Esophagus (tissue), 2 donors: Measurements from ENCODE around the gene MAFB. TPM values are rescaled to one million over a fixed set of nuclear protein-coding genes. Genes with fewer than 3 reads are reported as not detected.

Source experiments
- H3K27ac ChIP-seq, 2 donors: one replicate each; pipeline ENCODE4 v1.5.1; 2013; ENCODE audit warnings: low read depth in 2 of 2, mild to moderate bottlenecking in 2 of 2, inconsistent platforms in 1 of 2, low read length in 1 of 2, moderate library complexity in 1 of 2
- H3K27me3 ChIP-seq, 2 donors: one replicate each; pipeline ENCODE4 v1.6.1; 2013; ENCODE audit warnings: low read length in 2 of 2, control low read depth in 1 of 2, mild to moderate bottlenecking in 1 of 2; ENCODE audit not compliant: insufficient read depth in 2 of 2, control insufficient read depth in 1 of 2
- H3K36me3 ChIP-seq, 2 donors: one replicate each; pipeline ENCODE4 v1.6.1; 2013; ENCODE audit warnings: low read length in 1 of 2; ENCODE audit not compliant: control insufficient read depth in 2 of 2, insufficient read depth in 2 of 2
- H3K4me1 ChIP-seq, 2 donors: one replicate each; pipeline ENCODE4 v1.6.1; 2013; ENCODE audit warnings: low read length in 1 of 2; ENCODE audit not compliant: control insufficient read depth in 2 of 2, insufficient read depth in 2 of 2
- H3K4me3 ChIP-seq, 2 donors: one replicate each; pipeline ENCODE4 v1.5.1; 2013; ENCODE audit warnings: low read length in 2 of 2, mild to moderate bottlenecking in 2 of 2, low read depth in 1 of 2, moderate library complexity in 1 of 2
- H3K9me3 ChIP-seq, 2 donors: one replicate each; pipeline ENCODE4 v1.6.1; 2013; ENCODE audit warnings: mild to moderate bottlenecking in 2 of 2, low read depth in 1 of 2, low read length in 1 of 2, moderate library complexity in 1 of 2; ENCODE audit not compliant: control insufficient read depth in 2 of 2, insufficient read depth in 1 of 2
- WGBS, 2 donors: extraction: QIAGEN DNeasy Blood & Tissue Kit; methylation state at CpG; one replicate each; pipeline ENCODE4 v1.1.7; 2013; 5-methylcytosine and 5-hydroxymethylcytosine counted together
- polyA plus RNA-seq, 2 donors: library from polyadenylated mRNA; stranded (reverse); fragments of 200-250 nt; gene quantifications; one replicate each; pipeline ENCODE4 v1.2.3, GENCODE V29; 2013
- donor health status: healthy with polysubstance abuse.
- donor health status: Bipolar disorder and iron deficiency.

The MAFB gene
- polyA plus RNA-seq, 2 donors, result 13.9 to 18.8 TPM

DNA sequence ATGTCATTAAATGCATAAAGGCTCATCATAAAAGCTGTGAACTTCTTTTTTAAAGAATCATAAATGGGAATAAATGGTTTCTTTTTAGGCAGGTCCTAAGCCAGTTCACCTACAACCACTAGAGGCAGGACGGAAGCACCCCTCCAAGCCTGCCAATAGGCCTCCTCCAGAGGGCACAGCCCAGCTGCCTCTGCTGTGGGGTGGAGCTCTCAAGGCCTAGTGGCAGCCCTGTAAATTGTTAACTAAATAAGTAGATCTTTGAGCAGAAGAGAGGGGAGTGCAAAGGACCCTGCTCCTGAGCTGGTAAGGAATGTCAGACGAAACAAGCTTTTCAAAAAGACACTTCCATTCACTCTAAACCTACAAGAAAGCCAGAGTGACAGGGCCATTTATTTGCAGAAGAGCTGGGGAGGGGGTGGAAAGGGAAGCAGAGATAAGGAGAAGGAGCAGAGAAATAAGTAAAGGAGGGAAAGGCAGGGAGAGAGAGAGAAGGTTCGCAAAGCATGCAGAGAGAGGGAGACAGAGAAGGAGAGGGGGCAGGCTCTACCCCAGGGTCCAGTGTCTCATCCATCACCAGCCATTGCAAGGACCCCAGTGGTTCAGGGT lies 18.0 kb upstream of the MAFB start:
- H3K27ac ChIP-seq, result no peak overlapping the region
- H3K27me3 ChIP-seq, result no peaks in the 10 kb centered on the region
- H3K9me3 ChIP-seq, result no peaks in the 10 kb centered on the region
- H3K4me1 ChIP-seq, result no peaks in the 10 kb centered on the region
- H3K4me3 ChIP-seq, result no peak overlapping the region
- no peaks in the 10 kb centered on the region for H3K36me3 ChIP-seq
- WGBS, 2 donors, result 46 to 68% methylated on average over 3 of the region's 3 CpGs

- WGBS, 2 donors, result 85 to 92% methylated on average over 3 of the region's 3 CpGs
- H3K4me3 ChIP-seq, result no peak overlapping the region
- H3K27ac ChIP-seq, result no peak overlapping the region
- no peaks in the 10 kb centered on the region for H3K4me1 ChIP-seq
- H3K36me3 ChIP-seq, result no peaks in the 10 kb centered on the region
- no peaks in the 10 kb centered on the region for H3K27me3 ChIP-seq
- H3K9me3 ChIP-seq, result no peaks in the 10 kb centered on the region
Measured at GRCh38 chr20:40705413-40705812, 16.4 kb upstream of the MAFB start.

DNA sequence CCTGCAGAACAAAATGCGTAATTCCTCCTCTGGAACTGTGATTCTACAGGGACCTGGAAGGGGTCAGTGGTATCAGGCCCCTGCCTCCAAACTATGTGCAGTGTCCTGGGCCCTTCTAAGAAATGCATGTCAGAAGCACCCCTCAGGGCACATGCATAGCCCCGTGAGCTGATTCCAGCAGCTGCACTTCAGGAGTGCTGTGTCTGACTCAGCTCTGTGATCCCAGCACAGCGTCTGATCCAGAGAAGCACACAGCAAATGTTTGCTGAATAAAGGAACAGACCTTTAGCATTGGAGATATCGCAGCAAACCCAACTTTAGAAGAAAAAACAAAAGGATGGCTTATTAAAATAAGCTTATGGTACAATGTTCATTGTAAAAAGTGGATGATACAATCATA lies 15.8 kb upstream of the MAFB start:
- H3K9me3 ChIP-seq, result no peaks in the 10 kb centered on the region
- WGBS, 2 donors, result 37 to 51% methylated on average over 4 of the region's 4 CpGs

GRCh38 chr20:40703975-40704530 lies 15.0 kb upstream of the MAFB start:
- Histone ChIP-seq H3K4me1 (no peaks in the 10 kb centered on the region), H3K27me3 (no peaks in the 10 kb centered on the region), H3K4me3 (no peak overlapping the region), H3K27ac (no peak overlapping the region), H3K36me3 (no peaks in the 10 kb centered on the region), H3K9me3 (no peaks in the 10 kb centered on the region)
- WGBS, 2 donors, result 54 to 57% methylated on average over 8 of the region's 8 CpGs

More for the DNA sequence above, 15.8 kb upstream of the MAFB start:
- H3K4me3 ChIP-seq, result no peak overlapping the region
- no peaks in the 10 kb centered on the region for H3K4me1 ChIP-seq
- no peak overlapping the region for H3K27ac ChIP-seq
- no peaks in the 10 kb centered on the region for H3K36me3 ChIP-seq
- H3K27me3 ChIP-seq, result no peaks in the 10 kb centered on the region

- Histone ChIP-seq H3K27ac (no peak overlapping the region), H3K36me3 (no peaks in the 10 kb centered on the region), H3K9me3 (no peaks in the 10 kb centered on the region), H3K4me3 (no peak overlapping the region), H3K4me1 (no peaks in the 10 kb centered on the region), H3K27me3 (no peaks in the 10 kb centered on the region)
- WGBS, 2 donors, result 76 to 79% methylated on average over 4 of the region's 4 CpGs
Measured at GRCh38 chr20:40702504-40702903, 13.5 kb upstream of the MAFB start.

DNA sequence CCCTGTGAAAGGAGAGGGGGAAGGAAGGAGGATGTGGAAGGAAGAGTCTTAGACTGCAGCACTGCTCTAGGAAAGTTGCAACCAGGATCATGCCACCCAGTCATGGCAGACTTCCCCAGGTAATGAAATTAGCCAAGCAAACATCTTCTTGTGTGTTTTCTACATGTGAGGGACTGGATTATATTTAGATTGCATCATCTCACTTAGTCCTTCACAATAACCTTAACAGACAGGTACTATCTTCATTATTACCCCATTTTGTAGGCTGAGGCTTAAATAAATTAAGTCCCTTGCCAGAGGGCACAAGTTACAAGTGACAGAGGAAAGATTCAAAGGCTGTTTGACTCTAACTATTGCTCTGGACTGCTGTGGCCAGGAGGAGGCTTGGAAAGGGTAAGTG lies 9.7 kb upstream of the MAFB start:
- Histone ChIP-seq H3K4me3 (no peak overlapping the region), H3K27ac (no peak overlapping the region), H3K36me3 (no peaks in the 10 kb centered on the region), H3K27me3 (no peaks in the 10 kb centered on the region), H3K9me3 (no peaks in the 10 kb centered on the region), H3K4me1 (no peaks in the 10 kb centered on the region)

DNA sequence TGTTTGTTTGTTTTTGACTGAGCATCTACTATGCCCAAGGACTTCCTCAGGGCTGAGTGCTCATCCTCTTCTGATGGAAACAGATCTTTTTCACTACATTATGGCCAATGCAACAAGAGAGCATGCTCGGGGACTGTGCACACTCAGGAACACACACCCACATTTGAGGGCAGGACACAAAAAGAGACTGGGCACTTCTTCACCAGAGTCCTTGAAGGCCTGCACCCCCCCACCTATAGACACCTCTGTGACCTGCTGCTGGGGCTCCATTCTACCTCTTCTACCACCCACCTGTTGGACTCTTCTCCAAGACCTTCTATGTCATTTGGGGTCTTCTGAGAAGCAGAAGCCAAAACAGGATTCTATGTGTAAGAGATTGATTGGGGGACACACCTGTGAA lies 9.2 kb upstream of the MAFB start:
- Histone ChIP-seq H3K36me3 (no peaks in the 10 kb centered on the region), H3K4me3 (no peak overlapping the region), H3K4me1 (no peaks in the 10 kb centered on the region), H3K27ac (no peak overlapping the region), H3K9me3 (no peaks in the 10 kb centered on the region), H3K27me3 (no peaks in the 10 kb centered on the region)
- 84 to 90% methylated on average over 1 of the region's 1 CpG for WGBS, 2 donors

- H3K9me3 ChIP-seq, result no peaks in the 10 kb centered on the region
- H3K27ac ChIP-seq, result no peak overlapping the region
- H3K36me3 ChIP-seq, result no peaks in the 10 kb centered on the region
- H3K4me3 ChIP-seq, result no peak overlapping the region
- WGBS, 2 donors, result 23 to 41% methylated on average over 5 of the region's 5 CpGs
- H3K27me3 ChIP-seq, result no peaks in the 10 kb centered on the region
- peaks cover 0 to 2% of the 10 kb centered on the region in 2 donors for H3K4me1 ChIP-seq
Measured at GRCh38 chr20:40697541-40697940, 8.5 kb upstream of the MAFB start.

DNA sequence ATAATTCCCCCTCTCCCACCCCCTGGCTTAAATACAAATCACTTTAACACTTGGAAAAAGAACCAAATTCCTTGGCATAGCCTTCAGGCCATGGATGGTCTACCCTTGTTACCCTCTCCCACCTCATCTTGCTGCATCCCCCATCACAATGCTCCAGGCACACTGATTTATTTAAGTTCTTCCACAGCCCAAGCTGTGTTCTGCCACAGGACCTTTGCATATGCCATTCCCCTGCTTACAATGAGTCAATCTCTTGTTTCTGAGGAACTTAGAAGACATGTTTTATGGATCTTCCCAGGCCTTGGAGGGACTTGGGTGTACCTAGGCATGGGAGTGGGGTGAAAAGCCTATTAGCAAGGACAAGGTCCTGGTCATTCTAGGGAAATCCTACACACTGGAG lies 6.2 kb upstream of the MAFB start:
- Histone ChIP-seq H3K9me3 (no peaks in the 10 kb centered on the region), H3K4me1 (peaks cover 3% of the 10 kb centered on the region in 2 donors), H3K27ac (no peak overlapping the region), H3K27me3 (no peaks in the 10 kb centered on the region), H3K4me3 (no peak overlapping the region), H3K36me3 (peaks cover 0 to 3% of the 10 kb centered on the region in 2 donors)

DNA sequence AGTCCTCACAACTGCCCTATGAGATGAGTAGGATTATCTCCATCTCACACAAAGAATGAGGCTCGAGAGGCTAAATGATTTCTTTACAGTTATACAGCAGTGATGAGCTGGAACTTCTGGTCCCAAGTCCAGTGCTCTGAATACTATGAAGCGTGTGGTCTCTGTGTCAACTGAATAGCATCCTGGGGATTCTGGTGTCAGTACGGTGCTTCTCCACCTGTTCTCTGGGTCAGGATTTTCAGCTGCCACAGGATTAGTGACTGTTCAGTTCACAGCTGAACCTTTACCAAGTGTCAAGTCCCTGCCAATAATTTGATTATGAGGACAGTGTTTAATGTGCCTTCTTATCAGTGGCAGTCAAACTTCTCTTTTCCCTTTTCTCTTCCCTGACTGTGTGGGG lies 5.2 kb upstream of the MAFB start:
- Histone ChIP-seq H3K36me3 (peaks cover 0 to 3% of the 10 kb centered on the region in 2 donors), H3K9me3 (no peaks in the 10 kb centered on the region), H3K4me1 (peaks cover 3% of the 10 kb centered on the region in 2 donors), H3K4me3 (no peak overlapping the region), H3K27ac (no peak overlapping the region), H3K27me3 (no peaks in the 10 kb centered on the region)
- WGBS, 2 donors, result 83 to 86% methylated on average over 3 of the region's 3 CpGs
